ENCODE data around the gene PTPRN2.

Gene PTPRN2

GRCh38 chr7:157846271-157846670 is 741.4 kb downstream of the PTPRN2 start:
- DNase-seq (ENCODE audit: low spot score), result no peak

- no peak for DNase-seq (ENCODE audit: low spot score)
Observed at GRCh38 chr7:157845203-157845835, 742.3 kb downstream of the PTPRN2 start.

GRCh38 chr7:157844611-157845010 is 743.0 kb downstream of the PTPRN2 start:
- no peak for DNase-seq (ENCODE audit: low spot score)

- DNase-seq (ENCODE audit: low spot score), result no peak
Observed at GRCh38 chr7:157844141-157844540, 743.5 kb downstream of the PTPRN2 start.

GRCh38 chr7:157843336-157844140 is 744.1 kb downstream of the PTPRN2 start:
- DNase-seq (ENCODE audit: low spot score), result no peak

DNA sequence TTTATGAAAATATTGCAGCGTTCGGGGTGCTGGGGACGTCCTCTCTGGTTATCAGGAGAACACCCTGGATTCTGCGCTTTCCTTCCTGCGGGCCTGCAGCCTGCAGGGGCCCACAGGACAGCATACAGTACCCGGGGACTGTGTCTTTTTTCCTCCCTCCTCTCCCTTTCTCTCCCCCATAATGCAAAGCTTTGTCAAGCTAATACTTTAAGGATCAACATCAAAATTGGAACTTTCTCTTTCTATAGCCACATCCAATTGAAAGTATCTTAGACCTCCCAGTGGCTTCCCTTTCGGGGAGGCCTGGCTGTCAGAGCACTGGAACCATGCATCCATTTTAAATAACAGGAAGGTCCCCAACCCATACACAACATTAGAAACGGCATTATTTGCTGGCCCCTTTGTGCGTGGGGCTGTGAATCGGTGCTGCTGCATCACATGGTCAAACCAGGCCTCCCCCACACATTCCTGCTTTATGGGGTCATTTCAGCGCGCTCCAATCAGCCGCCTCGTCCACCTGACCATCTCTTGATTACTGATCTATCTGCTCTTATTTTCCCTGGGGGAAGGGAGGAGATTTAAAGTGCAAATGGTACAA is 745.8 kb downstream of the PTPRN2 start:
- DNase-seq (ENCODE audit: low spot score), result no peak

- DNase-seq (ENCODE audit: low spot score), result no peak
Observed at GRCh38 chr7:157840914-157841772, 746.5 kb downstream of the PTPRN2 start.

- DNase-seq (ENCODE audit: low spot score), result no peak
Observed at GRCh38 chr7:157840174-157840913, 747.3 kb downstream of the PTPRN2 start.

DNA sequence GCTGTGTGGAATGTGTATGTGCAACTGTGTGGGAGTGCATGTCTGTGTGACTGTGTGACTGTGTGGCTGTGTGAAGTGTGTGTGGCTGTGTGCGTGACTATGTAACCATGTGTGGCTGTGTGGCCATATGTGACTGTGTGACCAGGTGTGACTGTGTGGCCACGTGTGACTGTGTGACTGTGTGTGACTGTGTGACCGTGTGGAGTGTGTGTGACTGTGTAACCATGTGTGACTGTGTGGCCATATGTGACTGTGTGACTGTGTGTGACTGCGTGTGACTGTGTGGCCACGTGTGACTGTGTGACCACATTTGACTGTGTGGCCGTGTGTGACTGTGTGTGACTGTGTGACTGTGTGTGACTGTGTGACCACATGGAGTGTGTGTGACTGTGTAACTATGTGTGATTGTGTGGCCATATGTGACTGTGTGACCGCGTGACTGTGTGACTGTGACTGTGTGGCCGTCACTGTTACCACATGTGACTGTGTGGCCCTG is 747.9 kb downstream of the PTPRN2 start:
- no peak for DNase-seq (ENCODE audit: low spot score)

DNA sequence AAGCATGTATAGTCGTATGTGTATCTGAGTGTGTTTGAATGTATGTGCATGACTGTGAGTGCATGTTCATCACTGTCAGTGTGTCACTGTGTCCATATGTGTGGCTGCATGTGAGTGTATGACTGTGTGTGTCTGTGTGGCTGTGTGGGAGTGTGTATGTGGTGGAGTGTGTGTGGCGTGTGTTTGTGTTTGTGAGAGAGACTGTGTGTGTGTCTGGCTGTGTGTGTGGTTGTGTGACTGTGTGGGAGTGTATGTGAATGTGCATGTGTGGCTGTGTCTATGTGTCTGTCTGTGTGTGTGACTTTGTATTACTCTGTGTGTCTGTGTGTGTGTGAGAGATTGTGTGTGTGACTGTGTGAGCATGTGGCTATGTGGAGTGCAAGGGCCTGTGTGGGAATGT is 748.4 kb downstream of the PTPRN2 start:
- DNase-seq (ENCODE audit: low spot score), result no peak

- no peak for DNase-seq (ENCODE audit: low spot score)
Observed at GRCh38 chr7:157837561-157837960, 750.1 kb downstream of the PTPRN2 start.

- DNase-seq (ENCODE audit: low spot score), result no peak
Observed at GRCh38 chr7:157837047-157837446, 750.6 kb downstream of the PTPRN2 start.

DNA sequence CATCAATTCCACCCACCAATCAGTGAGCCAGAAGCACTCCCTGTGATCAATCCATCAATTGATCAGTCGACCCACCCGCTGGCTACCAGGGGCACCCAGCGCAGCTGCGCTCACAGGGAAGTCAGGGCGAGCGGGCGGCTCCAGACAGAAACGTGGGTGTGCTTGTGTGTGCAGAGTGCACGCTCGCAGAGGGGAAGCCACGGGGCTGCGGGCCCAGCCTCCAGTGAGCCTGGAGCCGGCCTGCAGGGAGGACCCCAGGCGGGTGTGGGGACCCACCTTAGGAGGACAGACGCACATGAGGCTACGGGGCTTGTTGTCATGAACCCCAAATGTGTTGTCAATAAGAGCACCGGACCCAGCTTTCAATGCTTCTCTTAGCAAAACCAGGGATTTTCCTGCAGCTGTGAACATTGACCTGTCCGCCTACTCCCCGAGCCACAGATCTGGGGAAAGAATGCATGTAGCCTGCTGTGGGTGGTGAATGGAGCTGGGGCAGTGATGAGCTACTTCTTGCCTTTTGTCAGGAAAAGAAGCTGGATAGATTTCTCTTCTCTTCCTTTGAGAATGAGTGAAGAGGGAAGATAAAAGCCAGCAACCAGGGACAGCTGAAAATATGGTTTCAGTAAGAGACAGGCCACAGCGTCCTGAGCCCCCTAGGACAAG is 753.0 kb downstream of the PTPRN2 start:
- DNase-seq (ENCODE audit: low spot score), result no peak

DNA sequence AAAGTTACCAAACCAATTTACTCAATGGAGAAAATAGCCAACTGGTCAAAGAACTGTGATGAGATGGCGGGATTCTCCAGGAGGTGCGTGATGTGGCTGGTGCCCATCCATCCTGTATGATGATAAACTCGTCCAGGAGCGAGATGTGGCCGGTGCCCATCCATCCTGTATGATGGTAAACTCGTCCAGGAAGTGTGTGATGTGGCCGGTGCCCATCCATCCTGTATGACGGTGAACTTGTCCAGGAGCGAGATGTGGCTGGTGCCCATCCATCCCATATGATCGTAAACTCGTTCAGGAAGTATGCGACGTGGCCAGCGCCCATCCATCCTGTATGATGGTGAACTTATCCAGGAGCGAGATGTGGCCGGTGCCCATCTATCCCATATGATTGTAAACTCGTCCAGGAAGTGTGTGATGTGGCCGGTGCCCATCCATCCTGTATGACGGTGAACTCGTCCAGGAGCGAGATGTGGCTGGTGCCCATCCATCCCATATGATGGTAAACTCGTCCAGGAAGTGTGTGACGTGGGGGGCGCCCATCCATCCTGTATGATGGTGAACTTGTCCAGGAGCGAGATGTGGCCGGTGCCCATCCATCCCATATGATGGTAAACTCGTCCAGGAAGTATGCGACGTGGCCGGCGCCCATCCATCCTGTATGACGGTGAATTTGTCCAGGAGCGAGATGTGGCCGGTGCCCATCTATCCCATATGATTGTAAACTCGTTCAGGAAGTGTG is 754.6 kb downstream of the PTPRN2 start:
- DNase-seq (ENCODE audit: low spot score), result no peak

DNA sequence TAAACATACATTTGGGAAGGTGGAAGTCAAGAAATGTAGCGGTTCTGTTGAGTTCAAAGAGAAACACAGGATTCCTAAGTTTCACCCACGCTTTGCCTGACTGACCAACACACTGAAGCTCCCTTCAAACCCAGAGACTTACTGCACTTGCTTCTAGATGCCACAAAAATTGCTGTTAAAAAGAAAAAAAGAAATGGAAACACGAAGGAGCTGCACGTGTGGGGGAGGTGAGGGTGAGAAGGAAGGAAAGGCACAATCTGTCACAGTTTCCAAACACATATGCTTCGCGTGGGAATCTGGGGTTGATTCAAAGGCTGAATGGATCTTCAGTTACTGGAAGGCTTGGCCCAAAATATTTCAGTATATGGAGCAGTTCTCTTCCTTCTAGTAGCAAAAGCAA is 755.2 kb downstream of the PTPRN2 start:
- no peak for DNase-seq (ENCODE audit: low spot score)

GRCh38 chr7:157832006-157832405 is 755.6 kb downstream of the PTPRN2 start:
- DNase-seq (ENCODE audit: low spot score), result no peak

GRCh38 chr7:157831143-157831905 is 756.3 kb downstream of the PTPRN2 start:
- no peak for DNase-seq (ENCODE audit: low spot score)

GRCh38 chr7:157830331-157830730 is 757.3 kb downstream of the PTPRN2 start:
- no peak for DNase-seq (ENCODE audit: low spot score)

DNA sequence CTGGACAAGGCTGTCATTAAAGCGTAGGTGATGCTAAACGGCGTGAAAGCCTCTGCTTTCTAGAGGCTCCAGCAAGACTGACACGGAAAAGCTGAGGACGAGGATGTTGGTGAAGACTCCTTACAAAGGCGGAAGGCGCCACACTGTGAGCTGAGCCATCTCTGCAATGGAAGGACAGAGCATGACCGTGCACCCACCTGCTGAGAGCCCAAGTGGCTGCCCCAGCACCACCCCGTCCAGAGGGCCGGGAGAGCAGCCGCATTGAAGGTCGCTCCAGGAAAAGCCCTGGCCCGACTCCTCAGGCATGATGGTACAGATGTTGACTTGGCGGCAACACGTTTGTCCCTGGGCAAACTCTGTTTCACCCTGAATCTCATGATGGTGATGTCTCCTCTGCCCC is 758.1 kb downstream of the PTPRN2 start:
- DNase-seq (ENCODE audit: low spot score), result no peak

All from LoVo (cell line).